Endothelial cell of umbilical vein (primary cell): ENCODE measurements around the gene TARS2. TPM values are rescaled to one million over a fixed set of nuclear protein-coding genes. Genes with fewer than 3 reads are reported as not detected.

Experiments
- BruUV-seq: library from RNA; stranded (reverse); fragments of 400-500 nt; replicated peaks from 2 replicates; lab custom pipeline; 2021; lab: Mats Ljungman, UMichigan
- CTCF ChIA-PET: fragments of 300-600, 350-600 bp; sonication (Branson Sonifier 250); formaldehyde crosslinking; loops from one replicate; lab custom pipeline; 2021; ENCODE audit warnings: antibody characterized with exemption, inconsistent platforms; lab: Charles Lee
- POLR2A ChIA-PET: fragments of 300-600, 350-600 bp; sonication (Branson Sonifier 250); formaldehyde crosslinking; loops from one replicate; lab custom pipeline; 2021; ENCODE audit warnings: antibody characterized with exemption, inconsistent platforms; lab: Charles Lee
- DNase-seq: peaks from one replicate; pipeline ENCODE4 v3.0.0-alpha.2; 2011; ENCODE audit warnings: low read depth, low spot score
- FAIRE-seq: peaks from 2 replicates; lab custom pipeline; 2011; peaks lifted over from hg19 to GRCh38; lab: Jason Lieb, UNC
- H2AFZ ChIP-seq: 2 replicates; pipeline ENCODE4 v1.6.0; 2012; ENCODE audit warnings: low read depth, low read length, control low read depth, inconsistent platforms
- H3K27ac ChIP-seq: 2 replicates; pipeline ENCODE4 v1.5.1; 2011; ENCODE audit warnings: low read depth, mild to moderate bottlenecking, control low read depth, low read length, moderate library complexity; ENCODE audit not compliant: insufficient read depth
- H3K27me3 ChIP-seq, 2 experiments: 2 replicates each; pipeline versions ENCODE4 v1.6.0 to v1.6.1; 2011; ENCODE audit warnings: low read length in 2 of 2, mixed read lengths in 1 of 2; ENCODE audit not compliant: control insufficient read depth in 2 of 2, insufficient read depth in 2 of 2
- H3K36me3 ChIP-seq, 2 experiments: 2 replicates in 1 of 2; 3 replicates in 1 of 2; pipeline ENCODE4 v1.5.1; 2011; ENCODE audit warnings: low read length in 2 of 2, mild to moderate bottlenecking in 1 of 2, moderate library complexity in 1 of 2; ENCODE audit not compliant: control insufficient read depth in 2 of 2, insufficient read depth in 2 of 2; ENCODE audit errors: extremely low read depth in 1 of 2
- H3K4me1 ChIP-seq: 3 replicates; pipeline ENCODE4 v1.5.1; 2011; ENCODE audit warnings: mild to moderate bottlenecking, low read length; ENCODE audit not compliant: control insufficient read depth, insufficient read depth; ENCODE audit errors: extremely low read depth
- H3K4me2 ChIP-seq: 2 replicates; pipeline ENCODE4 v1.6.1; 2011; ENCODE audit warnings: low read length, control low read depth, mixed read lengths; ENCODE audit not compliant: insufficient read depth
- H3K4me3 ChIP-seq, 3 experiments: fragments of 200-600 bp in 1 of 3; sonication (generic), shearing (Covaris generic) in 1 of 3; replicated peaks in 1 of 3; 2 replicates each; pipeline ENCODE4 v1.5.1; 2011 to 2016; ENCODE audit warnings: control low read depth in 3 of 3, low read length in 3 of 3, mild to moderate bottlenecking in 2 of 3, inconsistent platforms in 1 of 3, low read depth in 1 of 3, moderate library complexity in 1 of 3; ENCODE audit not compliant: insufficient read depth in 1 of 3
- H3K79me2 ChIP-seq: 2 replicates; pipeline ENCODE4 v1.6.0; 2012; ENCODE audit warnings: low read length, inconsistent platforms; ENCODE audit not compliant: control insufficient read depth, insufficient read depth
- H3K9ac ChIP-seq: replicated peaks from 2 replicates; pipeline ENCODE3; 2011; ENCODE audit warnings: low read length, control low read depth; ENCODE audit not compliant: insufficient read depth; ENCODE audit errors: extremely low read depth
- H3K9me1 ChIP-seq: replicated peaks from 3 replicates; pipeline ENCODE4 v1.6.0; 2011; ENCODE audit warnings: mild to moderate bottlenecking, low read length; ENCODE audit not compliant: control insufficient read depth, insufficient read depth; ENCODE audit errors: extremely low read depth
- H3K9me3 ChIP-seq: replicated peaks from 2 replicates; pipeline ENCODE4 v1.5.1; 2012; ENCODE audit warnings: low read length, inconsistent platforms; ENCODE audit not compliant: control insufficient read depth, insufficient read depth
- H4K20me1 ChIP-seq: replicated peaks from 2 replicates; pipeline ENCODE3; 2011; ENCODE audit warnings: mild to moderate bottlenecking, low read length; ENCODE audit not compliant: control insufficient read depth, insufficient read depth; ENCODE audit errors: extremely low read depth
- EZH2 ChIP-seq: IDR thresholded peaks from 2 replicates; pipeline ENCODE4 v1.6.1; 2012; ENCODE audit warnings: borderline replicate concordance, low read depth, mild to moderate bottlenecking, moderate library complexity, low read length, inconsistent platforms; ENCODE audit not compliant: severe bottlenecking
- FOS ChIP-seq: IDR thresholded peaks from 2 replicates; pipeline ENCODE4 v1.6.1; 2011; ENCODE audit warnings: mild to moderate bottlenecking, low read length, moderate library complexity, borderline replicate concordance; ENCODE audit not compliant: insufficient read depth
- JUN ChIP-seq: IDR thresholded peaks from 2 replicates; pipeline ENCODE4 v1.6.1; 2011; ENCODE audit warnings: borderline replicate concordance, low read depth; ENCODE audit not compliant: insufficient read length, insufficient read depth
- MYC ChIP-seq: IDR thresholded peaks from one replicate; pipeline ENCODE4 v1.6.1; 2011; ENCODE audit warnings: mild to moderate bottlenecking, low read depth, low read length
- POLR2A ChIP-seq: IDR thresholded peaks from 2 replicates; pipeline ENCODE4 v1.6.1; 2012; ENCODE audit warnings: low read depth, mild to moderate bottlenecking, control low read depth, low read length
- POLR2AphosphoS5 ChIP-seq: IDR thresholded peaks from 2 replicates; pipeline ENCODE4 v1.6.1; 2012; ENCODE audit warnings: low read depth, mild to moderate bottlenecking, control low read depth, low read length, moderate library complexity; ENCODE audit not compliant: insufficient read depth
- dilution Hi-C: fragments of 300-500 bp; cut with MboI; formaldehyde crosslinking; loops from one replicate; pipeline ENCODE4 v1.15.0; 2019; ENCODE audit warnings: low sequenced_read_pairs; ENCODE audit not compliant: extremely low pct_ligation_motif_present
- intact Hi-C: fragments of 100-400 bp; cut with micrococcal nuclease; formaldehyde crosslinking; loops from one replicate; pipeline ENCODE4 v1.10.0; 2022
- polyA plus RNA-seq, 4 experiments: library from polyadenylated mRNA; depleted of rRNA in 3 of 4; stranded (reverse) in 3 of 4; unstranded in 1 of 4; fragments of >200 nt; gene quantifications; 2 replicates each; pipeline versions ENCODE4 v1.2.1 to v1.2.3, GENCODE V29; 2011 to 2012; ENCODE audit warnings: missing spikeins in 1 of 4
- total RNA-seq: library from RNA; stranded (reverse); gene quantifications from 2 replicates; pipeline ENCODE4 v1.2.3, GENCODE V29; 2021
- TF ChIP-seq, protein P1 (sequence below), 2 donors: IDR thresholded peaks; 1 replicate in 1 of 2; 2 replicates in 1 of 2; pipeline ENCODE4 v1.5.1; 2011; ENCODE audit warnings: low read length in 2 of 2, mild to moderate bottlenecking in 2 of 2, moderate library complexity in 2 of 2, control low read depth in 1 of 2, inconsistent platforms in 1 of 2, low read depth in 1 of 2; ENCODE audit not compliant: insufficient read depth in 1 of 2; ENCODE audit errors: extremely low read depth in 1 of 2

Gene TARS2
- total and polyA plus RNA-seq, 2 donors (not counting 3 experiments of a cell fraction or from before 2014, with no cell fraction given): 21.5 to 22.0 TPM

DNA sequence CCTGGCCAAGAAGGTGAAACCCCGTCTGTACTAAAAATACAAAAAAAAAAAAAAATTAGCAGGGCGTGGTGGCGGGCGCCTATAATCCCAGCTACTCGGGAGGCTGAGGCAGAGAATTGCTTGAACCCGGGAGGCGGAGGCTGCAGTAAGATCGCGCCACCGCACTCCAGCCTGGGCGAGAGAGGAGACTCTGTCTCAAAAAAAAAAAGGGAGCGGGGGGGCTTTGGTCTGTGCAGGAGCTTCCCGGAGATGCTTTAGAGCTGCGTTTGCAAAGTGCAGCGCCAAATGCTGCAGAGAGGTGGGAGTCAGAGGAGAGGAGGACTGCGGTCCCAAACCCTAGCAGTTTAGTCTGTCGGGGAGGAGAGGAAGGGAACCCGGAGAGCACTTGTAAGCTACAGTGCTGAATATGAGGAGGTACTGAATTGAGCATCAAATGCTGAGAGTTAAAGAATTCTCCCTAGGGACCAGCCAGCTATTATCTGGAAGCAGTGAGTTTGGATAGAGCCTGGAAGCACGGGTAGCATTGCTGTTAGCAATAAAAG lies 28.9 kb downstream of the TARS2 start:
- Histone ChIP-seq H3K9me3 (no peaks in the 10 kb centered on the region), H3K27me3 (no peaks in the 10 kb centered on the region), H3K4me2 (peak overlapping the region; percentile 92), H4K20me1 (no peaks in the 10 kb centered on the region), H3K4me1 (peaks cover 6% of the 10 kb centered on the region), H3K79me2 (no peaks in the 10 kb centered on the region), H2AFZ (peak overlapping the region; percentile 94), H3K27ac (no peak overlapping the region), H3K9ac (peak overlapping the region; percentile 35), H3K9me1 (no peaks in the 10 kb centered on the region), H3K4me3 (peak overlapping the region; percentile 39 to 77 (median 48)), H3K36me3 (no peaks in the 10 kb centered on the region)
- BruUV-seq: no TSS peak
- intact Hi-C loops: loop anchor here (5.0 kb wide), 2 partner anchors 54 to 149 kb away; no protein-coding TSS in a partner anchor
- DNase-seq: peak; percentile 23
- FAIRE-seq: peak; percentile 4
- POLR2A ChIA-PET: interaction anchor here (1.0 to 1.4 kb wide), 2 partner anchors 9 to 56 kb away, joined by 3 to 4 read pairs; partner anchors contain the start of gene ECM1
- dilution Hi-C loops: no loop called here
- CTCF ChIA-PET: interaction anchor here (0.6 to 3.1 kb wide), 17 partner anchors 8 to 406 kb away, joined by 3 to 24 read pairs (median 4); partner anchors contain the start of genes ECM1 and TARS2
- no peak for TF ChIP-seq MYC
- TF ChIP-seq, protein P1, sequence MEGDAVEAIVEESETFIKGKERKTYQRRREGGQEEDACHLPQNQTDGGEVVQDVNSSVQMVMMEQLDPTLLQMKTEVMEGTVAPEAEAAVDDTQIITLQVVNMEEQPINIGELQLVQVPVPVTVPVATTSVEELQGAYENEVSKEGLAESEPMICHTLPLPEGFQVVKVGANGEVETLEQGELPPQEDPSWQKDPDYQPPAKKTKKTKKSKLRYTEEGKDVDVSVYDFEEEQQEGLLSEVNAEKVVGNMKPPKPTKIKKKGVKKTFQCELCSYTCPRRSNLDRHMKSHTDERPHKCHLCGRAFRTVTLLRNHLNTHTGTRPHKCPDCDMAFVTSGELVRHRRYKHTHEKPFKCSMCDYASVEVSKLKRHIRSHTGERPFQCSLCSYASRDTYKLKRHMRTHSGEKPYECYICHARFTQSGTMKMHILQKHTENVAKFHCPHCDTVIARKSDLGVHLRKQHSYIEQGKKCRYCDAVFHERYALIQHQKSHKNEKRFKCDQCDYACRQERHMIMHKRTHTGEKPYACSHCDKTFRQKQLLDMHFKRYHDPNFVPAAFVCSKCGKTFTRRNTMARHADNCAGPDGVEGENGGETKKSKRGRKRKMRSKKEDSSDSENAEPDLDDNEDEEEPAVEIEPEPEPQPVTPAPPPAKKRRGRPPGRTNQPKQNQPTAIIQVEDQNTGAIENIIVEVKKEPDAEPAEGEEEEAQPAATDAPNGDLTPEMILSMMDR (IDR thresholded peaks at IDR 0.05; ENCODE audit: extremely low read depth in 1 of 2, insufficient read depth in 1 of 2, low read depth in 1 of 2, low read length in 2 of 2): no peak
- no peak for TF ChIP-seq JUN
- TF ChIP-seq POLR2AphosphoS5: no peak
- TF ChIP-seq POLR2A: no peak
- TF ChIP-seq FOS: no peak
- TF ChIP-seq EZH2: no peak
